HG03097 (cell line): ENCODE measurements around the gene SLC44A5.
"Not testable (repeated sequence)": the region's sequence is repeated elsewhere in the genome, so short reads cannot be mapped to it uniquely, and the experiment has no call there.

Experiments used
- ATAC-seq: cut with Tn5 transposase; IDR thresholded peaks from one replicate; pipeline ENCODE4 v1.9.1; 2021; ENCODE audit not compliant: unreplicated experiment, low FRiP score

Gene SLC44A5

GRCh38 chr1:75310067-75310466 is 300.8 kb downstream of the SLC44A5 start:
- ATAC-seq: no peak

DNA sequence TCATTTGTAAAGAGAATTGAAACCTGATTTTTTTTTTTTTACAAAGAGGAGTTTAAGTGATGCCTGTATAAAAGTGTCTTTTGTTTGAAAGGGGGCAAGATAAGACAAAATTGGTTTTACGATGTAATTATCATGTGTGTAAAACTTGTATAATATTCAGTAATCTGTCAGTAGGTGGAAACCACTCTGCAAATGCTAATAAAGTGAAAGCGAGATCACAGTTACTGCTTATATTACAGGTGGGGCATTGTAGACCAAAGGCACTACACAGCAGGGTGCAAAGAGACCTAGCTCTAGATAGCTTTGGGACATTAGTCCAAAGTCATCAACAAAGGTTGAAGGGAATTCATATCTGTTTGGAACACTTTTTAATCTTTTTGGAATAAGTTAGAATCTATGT is 302.5 kb downstream of the SLC44A5 start:
- no peak for ATAC-seq

DNA sequence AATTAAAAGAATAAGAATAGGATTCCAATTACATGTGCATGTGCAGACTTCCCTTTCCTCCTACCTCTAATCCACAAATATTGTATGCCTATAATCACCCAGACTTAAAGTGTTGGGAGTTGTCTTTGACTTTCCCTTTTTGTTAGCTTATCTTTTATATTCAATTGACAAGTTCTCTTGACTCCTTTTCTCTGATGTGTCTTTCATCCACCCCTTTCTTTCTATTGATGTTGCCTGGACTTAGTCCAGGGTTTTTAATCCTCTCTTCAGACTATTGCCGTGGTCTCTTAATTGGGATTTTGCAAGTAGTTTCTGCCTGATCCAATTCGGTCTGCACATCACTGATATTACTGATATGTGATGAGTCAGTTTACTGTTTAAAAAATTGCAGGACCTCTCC is 305.9 kb downstream of the SLC44A5 start:
- ATAC-seq: no peak

- ATAC-seq: no peak
Measured at GRCh38 chr1:75293270-75293669, 317.6 kb downstream of the SLC44A5 start.

DNA sequence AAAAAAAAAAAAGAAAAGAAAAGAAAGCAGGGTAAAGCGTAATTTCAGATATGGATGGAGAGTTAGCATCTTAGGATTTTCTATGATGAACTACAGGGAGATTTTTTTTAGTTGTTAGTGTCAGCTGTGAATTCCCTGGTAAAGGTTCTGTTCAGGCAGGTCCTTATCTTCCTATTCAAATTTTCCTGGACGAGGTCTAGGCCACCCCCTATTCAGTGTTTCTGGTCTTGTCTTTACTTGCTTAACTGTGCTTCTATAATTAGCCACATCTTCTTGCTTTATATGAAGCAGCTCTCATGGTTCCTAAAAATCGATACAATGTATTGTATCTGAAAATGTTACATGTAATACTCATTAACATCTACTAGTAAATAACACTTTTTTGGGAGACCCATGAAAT is 318.9 kb downstream of the SLC44A5 start:
- no peak for ATAC-seq

- no peak for ATAC-seq
Measured at GRCh38 chr1:75276385-75276784, 334.5 kb downstream of the SLC44A5 start.

- ATAC-seq: no peak
Measured at GRCh38 chr1:75275631-75276030, 335.3 kb downstream of the SLC44A5 start.

- no peak for ATAC-seq
Measured at GRCh38 chr1:75274920-75275506, 335.9 kb downstream of the SLC44A5 start.

- ATAC-seq: no peak
Measured at GRCh38 chr1:75273110-75273509, 337.8 kb downstream of the SLC44A5 start.

GRCh38 chr1:75265792-75266191 is 345.1 kb downstream of the SLC44A5 start:
- peak; percentile 63 for ATAC-seq

- ATAC-seq: no peak
Measured at GRCh38 chr1:75264112-75264511, 346.8 kb downstream of the SLC44A5 start.

GRCh38 chr1:75263616-75264015 is 347.3 kb downstream of the SLC44A5 start:
- ATAC-seq: not testable (repeated sequence)

DNA sequence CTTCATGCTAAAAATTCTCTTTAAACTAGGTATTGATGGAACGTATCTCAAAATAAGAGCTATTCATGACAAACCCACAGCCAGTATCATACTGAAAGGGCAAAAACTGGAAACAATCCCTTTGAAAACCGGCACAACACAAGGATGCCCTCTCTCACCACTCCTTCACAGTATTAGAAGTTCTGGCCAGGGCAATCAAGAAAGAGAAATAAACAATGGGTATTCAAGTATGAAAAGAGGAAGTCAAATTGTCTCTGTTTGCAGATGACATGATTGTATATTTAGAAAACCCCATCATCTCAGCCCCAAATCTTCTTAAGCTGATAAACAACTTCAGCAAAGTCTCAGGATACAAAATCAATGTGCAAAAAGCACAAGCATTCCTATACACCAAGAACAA is 349.0 kb downstream of the SLC44A5 start:
- not testable (repeated sequence) for ATAC-seq

DNA sequence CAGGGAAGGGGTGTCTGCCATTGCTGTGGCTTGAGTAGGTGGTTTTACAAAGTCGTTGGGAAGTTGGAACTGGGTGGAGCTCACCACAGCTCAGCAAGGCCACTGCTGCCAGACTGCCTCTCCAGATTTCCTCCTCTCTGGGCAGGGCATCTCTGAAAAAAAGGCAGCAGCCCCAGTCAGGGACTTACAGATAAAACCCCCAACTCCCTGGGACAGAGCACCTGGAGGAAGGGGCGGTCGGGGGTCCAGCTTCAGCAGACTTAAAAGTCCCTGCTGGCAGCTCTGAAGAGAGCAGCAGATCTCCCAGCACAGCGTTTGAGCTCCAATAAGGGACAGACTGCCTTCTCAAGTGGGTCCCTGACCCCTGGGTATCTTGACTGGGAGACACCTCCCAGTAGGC is 352.6 kb downstream of the SLC44A5 start:
- ATAC-seq: no peak

DNA sequence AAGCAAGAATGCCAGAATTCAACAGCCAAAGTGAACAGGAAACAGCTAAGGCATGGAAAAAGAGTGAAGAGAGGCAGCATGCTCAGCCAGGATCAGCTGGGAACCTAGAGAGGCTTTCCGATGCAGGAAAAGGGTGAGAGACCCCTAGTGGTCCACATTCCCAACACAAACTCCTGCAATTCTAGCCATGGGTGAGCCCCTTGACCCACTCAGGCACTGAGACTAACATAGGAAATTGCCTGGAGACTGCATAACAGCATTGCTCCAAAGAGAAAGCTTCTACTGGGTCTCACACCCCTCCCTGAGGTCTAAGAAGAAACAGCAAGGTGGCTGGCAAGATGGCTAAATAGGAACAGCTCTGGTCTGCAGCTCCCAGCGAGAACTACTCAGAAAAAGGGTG is 353.5 kb downstream of the SLC44A5 start:
- no peak for ATAC-seq

DNA sequence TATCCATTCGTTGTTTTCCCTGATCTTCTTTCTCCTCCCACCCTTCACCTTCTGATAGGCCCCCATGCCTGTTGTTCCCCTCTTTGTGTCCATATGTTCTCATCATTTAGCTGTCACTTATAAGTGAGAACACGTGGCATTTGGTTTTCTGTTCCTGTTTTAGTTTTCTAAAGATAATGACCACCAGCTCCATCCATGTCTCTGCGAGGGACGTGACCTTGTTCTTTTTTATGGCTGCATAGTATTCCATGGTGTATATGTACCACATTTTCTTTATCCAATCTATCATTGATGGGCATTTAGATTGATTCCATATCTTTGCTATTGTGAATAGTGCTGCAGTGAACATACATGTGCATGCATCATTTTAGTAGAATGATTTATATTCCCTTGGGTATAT is 360.8 kb downstream of the SLC44A5 start:
- ATAC-seq: not testable (repeated sequence)

GRCh38 chr1:75245239-75245638 is 365.7 kb downstream of the SLC44A5 start:
- no peak for ATAC-seq

DNA sequence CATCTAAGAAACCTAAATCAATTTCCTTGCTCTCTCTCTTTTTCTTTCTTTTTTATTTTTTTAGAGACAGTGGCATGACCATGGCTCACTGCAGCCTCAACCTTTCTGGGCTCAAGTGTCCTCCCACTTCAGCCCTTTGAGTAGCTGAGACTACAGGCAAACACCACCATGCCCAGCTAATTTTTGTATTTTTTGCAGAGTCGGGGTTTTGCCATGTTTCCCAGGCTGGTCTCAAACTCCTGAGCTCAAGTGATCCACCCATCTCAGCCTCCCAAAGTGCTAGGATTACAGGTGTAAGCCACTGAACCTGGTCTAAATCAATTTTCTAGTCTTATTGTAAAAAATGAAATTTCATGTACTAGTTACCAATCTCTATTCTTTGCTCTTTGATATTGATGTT is 367.8 kb downstream of the SLC44A5 start:
- ATAC-seq: no peak

GRCh38 chr1:75237316-75237715 is 373.6 kb downstream of the SLC44A5 start:
- no peak for ATAC-seq

GRCh38 chr1:75234562-75234961 is 376.4 kb downstream of the SLC44A5 start:
- no peak for ATAC-seq

GRCh38 chr1:75233302-75233929 is 377.5 kb downstream of the SLC44A5 start:
- ATAC-seq: peak; percentile 91

GRCh38 chr1:75220072-75220471 is 390.8 kb downstream of the SLC44A5 start:
- no peak for ATAC-seq

DNA sequence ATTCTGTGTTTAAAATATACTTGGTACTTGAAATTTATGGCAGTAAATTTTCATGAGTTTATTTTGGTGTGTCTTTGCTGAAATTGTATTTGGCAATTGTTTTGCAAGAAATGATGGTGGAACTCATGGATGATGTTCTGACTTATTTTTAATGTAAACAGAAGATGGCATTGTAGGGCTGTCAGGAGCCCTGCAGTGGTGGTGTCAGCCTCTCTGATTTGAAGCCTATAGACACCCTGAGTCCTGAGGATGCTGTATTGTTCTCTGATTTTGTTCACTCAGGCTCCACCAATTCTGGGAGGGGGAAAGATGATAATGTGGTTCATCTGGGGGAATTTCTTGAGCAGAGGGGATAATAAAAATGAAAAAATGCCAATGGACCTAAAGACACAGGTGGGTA is 396.9 kb downstream of the SLC44A5 start:
- no peak for ATAC-seq
